Measurements from ENCODE around the gene XG. TPM values are rescaled to one million over a fixed set of nuclear protein-coding genes. Genes with fewer than 3 reads are reported as not detected.
"Not testable (repeated sequence)": the region's sequence is repeated elsewhere in the genome, so short reads cannot be mapped to it uniquely, and the experiment has no call there.

The XG gene
- total RNA-seq, 1 experiment from 2014 or later = not detected

DNA sequence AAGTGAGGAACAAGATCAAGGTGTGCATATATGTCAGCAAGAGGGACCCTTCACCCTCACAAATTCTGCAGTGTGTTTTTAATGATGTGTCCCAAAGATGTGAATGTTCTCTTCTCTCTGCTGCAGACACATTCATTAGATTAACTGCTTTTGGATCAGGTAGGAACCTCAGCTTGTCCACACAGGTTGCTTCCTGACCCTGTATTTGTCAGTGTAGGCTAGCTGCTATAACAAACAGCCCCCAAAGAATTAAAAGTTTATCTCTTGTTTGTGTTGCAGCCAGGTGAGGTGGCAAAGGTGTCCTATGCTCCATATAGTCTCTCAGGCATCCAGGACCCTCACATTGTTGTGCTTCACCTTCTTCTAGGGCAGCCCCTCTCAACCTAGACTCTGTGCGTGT lies 17.8 kb downstream of the XG start:
- H3K4me2 ChIP-seq = no peak overlapping the region
- no peaks in the 10 kb centered on the region for H3K79me2 ChIP-seq (ENCODE audit: low read depth)
- H3K36me3 ChIP-seq (ENCODE audit: low read depth) = no peaks in the 10 kb centered on the region
- peaks cover 9% of the 10 kb centered on the region for H3K27me3 ChIP-seq (ENCODE audit: insufficient read depth, low read depth)
- intact Hi-C loops (cut with micrococcal nuclease; ENCODE audit: unreplicated experiment) = no loop called here
- no TSS peak for BruUV-seq (replicated peaks)
- H3K27ac ChIP-seq = no peak overlapping the region
- no peaks in the 10 kb centered on the region; the same call in 1 of the 2 replicates for H3F3A ChIP-seq (ENCODE audit: insufficient read depth, low read depth)
- ChIA-PET POLR2A (ENCODE audit: unreplicated experiment) (no interaction called here), CTCF (no interaction called here)
- H2AFZ ChIP-seq = no peak overlapping the region
- H3K4me1 ChIP-seq (replicated peaks; ENCODE audit: insufficient read depth) = peaks cover 13% of the 10 kb centered on the region
- H3K9me2 ChIP-seq (ENCODE audit: insufficient read depth) = no peaks in the 10 kb centered on the region
- no peak overlapping the region for H3K4me3 ChIP-seq
- no peaks in the 10 kb centered on the region for H4K20me1 ChIP-seq (ENCODE audit: insufficient read depth)
- no peak for DNase-seq
- no peaks in the 10 kb centered on the region for H3K9me3 ChIP-seq (ENCODE audit: insufficient read depth, low read depth)
- TF ChIP-seq, protein P1, sequence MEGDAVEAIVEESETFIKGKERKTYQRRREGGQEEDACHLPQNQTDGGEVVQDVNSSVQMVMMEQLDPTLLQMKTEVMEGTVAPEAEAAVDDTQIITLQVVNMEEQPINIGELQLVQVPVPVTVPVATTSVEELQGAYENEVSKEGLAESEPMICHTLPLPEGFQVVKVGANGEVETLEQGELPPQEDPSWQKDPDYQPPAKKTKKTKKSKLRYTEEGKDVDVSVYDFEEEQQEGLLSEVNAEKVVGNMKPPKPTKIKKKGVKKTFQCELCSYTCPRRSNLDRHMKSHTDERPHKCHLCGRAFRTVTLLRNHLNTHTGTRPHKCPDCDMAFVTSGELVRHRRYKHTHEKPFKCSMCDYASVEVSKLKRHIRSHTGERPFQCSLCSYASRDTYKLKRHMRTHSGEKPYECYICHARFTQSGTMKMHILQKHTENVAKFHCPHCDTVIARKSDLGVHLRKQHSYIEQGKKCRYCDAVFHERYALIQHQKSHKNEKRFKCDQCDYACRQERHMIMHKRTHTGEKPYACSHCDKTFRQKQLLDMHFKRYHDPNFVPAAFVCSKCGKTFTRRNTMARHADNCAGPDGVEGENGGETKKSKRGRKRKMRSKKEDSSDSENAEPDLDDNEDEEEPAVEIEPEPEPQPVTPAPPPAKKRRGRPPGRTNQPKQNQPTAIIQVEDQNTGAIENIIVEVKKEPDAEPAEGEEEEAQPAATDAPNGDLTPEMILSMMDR (conservative IDR thresholded peaks at IDR 0.05) = no peak
- no peak for TF ChIP-seq EZH2 (IDR thresholded peaks at IDR 0.05; ENCODE audit: low read depth)

DNA sequence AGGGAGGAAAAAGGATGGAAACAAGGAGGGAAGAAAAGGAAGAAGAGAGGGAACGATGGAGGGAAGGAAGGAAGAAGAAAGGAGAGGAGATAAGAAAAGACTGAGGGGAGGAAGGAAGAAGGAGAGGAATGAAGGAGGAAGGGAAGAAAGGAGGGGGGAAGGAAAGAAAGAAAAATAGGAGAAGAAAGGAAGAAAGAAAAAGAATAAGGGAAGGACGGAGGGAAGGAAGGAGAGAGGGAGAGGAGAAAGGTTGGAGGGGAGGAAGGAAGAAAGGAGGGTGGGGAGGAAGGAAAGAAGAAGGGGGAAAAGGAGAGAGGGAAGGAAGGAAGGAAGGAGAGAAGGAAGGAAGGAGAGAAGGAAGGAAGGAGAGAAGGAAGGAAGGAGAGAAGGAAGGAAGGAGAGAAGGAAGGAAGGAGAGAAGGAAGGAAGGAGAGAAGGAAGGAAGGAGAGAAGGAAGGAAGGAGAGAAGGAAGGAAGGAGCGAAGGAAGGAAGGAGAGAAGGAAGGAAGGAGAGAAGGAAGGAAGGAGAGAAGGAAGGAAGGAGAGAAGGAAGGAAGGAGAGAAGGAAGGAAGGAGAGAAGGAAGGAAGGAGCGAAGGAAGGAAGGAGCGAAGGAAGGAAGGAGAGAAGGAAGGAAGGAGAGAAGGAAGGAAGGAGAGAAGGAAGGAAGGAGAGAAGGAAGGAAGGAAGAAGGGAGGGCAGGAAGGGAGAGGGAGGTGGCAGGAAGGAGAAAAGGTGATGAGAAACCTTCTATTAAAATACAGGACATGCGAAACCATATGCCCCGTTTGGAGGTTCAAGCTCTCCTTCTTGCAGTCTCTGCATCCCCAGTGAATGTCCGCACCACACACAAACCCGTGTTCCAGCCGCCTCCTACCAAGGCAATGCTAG lies 21.6 kb downstream of the XG start:
- H3K9me2 ChIP-seq (ENCODE audit: insufficient read depth); DNase-seq; H3K4me2 ChIP-seq; H2AFZ ChIP-seq; H3K9me3 ChIP-seq (ENCODE audit: insufficient read depth, low read depth); H3K27ac ChIP-seq; H3F3A ChIP-seq (ENCODE audit: insufficient read depth, low read depth); CTCF ChIA-PET; H3K4me3 ChIP-seq; POLR2A ChIA-PET (ENCODE audit: unreplicated experiment); H3K36me3 ChIP-seq (ENCODE audit: low read depth); BruUV-seq (replicated peaks); intact Hi-C loops (cut with micrococcal nuclease; ENCODE audit: unreplicated experiment); H4K20me1 ChIP-seq (ENCODE audit: insufficient read depth); H3K79me2 ChIP-seq (ENCODE audit: low read depth); H3K4me1 ChIP-seq (replicated peaks; ENCODE audit: insufficient read depth): not testable (repeated sequence)
- peaks cover 12% of the 10 kb centered on the region for H3K27me3 ChIP-seq (ENCODE audit: insufficient read depth, low read depth)

DNA sequence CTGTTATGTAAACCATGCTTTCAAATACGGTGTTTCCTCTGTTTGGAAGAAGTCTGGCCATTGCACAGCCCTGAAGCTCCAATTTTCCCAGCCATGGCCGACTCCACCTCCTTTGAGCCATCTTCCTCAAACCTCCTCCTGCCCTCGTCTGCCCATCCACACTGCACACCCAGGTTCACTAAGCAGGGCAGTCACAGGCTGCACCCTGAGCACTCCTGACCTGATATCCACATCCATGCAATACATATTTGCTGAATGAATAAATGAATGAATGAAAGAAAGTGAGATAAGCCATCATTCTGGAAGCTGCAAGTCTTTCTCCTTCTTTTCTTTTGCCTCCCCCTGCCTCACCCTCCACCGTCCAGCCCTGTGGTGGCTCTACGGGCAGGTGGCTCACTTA lies 22.2 kb downstream of the XG start:
- Histone ChIP-seq H3K4me1 (replicated peaks; ENCODE audit: insufficient read depth) (no peaks in the 10 kb centered on the region), H3K4me2 (no peak overlapping the region), H3K79me2 (ENCODE audit: low read depth) (no peaks in the 10 kb centered on the region), H3K9me3 (ENCODE audit: insufficient read depth, low read depth) (no peaks in the 10 kb centered on the region), H3K9me2 (ENCODE audit: insufficient read depth) (no peaks in the 10 kb centered on the region), H3K27ac (no peak overlapping the region), H4K20me1 (ENCODE audit: insufficient read depth) (no peaks in the 10 kb centered on the region), H3K36me3 (ENCODE audit: low read depth) (no peaks in the 10 kb centered on the region), H3F3A (ENCODE audit: insufficient read depth, low read depth) (no peaks in the 10 kb centered on the region), H2AFZ (no peak overlapping the region), H3K27me3 (ENCODE audit: insufficient read depth, low read depth) (peaks cover 12% of the 10 kb centered on the region), H3K4me3 (no peak overlapping the region)
- ChIA-PET POLR2A (ENCODE audit: unreplicated experiment) (no interaction called here), CTCF (no interaction called here)
- intact Hi-C loops (cut with micrococcal nuclease; ENCODE audit: unreplicated experiment) = no loop called here
- BruUV-seq (replicated peaks) = no TSS peak
- DNase-seq = no peak
- TF ChIP-seq, protein P1 (conservative IDR thresholded peaks at IDR 0.05) = no peak
- no peak for TF ChIP-seq EZH2 (IDR thresholded peaks at IDR 0.05; ENCODE audit: low read depth)

DNA sequence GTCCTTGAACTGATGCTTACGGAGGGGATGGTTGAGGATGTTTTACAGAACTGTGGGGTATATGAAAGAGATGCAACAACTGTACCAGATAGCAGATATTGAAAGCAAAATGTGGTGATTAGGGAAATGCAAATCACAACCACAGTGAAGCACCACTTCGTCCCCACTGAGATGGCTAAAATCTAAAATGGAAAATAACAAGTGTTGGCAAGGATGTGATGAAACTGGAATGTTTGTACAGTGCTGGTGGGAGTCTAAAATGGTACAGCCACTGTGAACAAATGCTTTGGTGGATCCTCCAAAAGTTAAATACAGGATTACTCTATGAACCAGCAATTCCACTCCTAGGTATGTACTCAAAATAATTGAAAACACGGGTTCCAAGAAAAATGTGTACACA lies 22.9 kb downstream of the XG start:
- intact Hi-C loops (cut with micrococcal nuclease; ENCODE audit: unreplicated experiment) = no loop called here
- POLR2A ChIA-PET (ENCODE audit: unreplicated experiment) = no interaction called here
- peaks cover 12% of the 10 kb centered on the region for H3K27me3 ChIP-seq (ENCODE audit: insufficient read depth, low read depth)
- H3K4me2 ChIP-seq = no peak overlapping the region
- no peaks in the 10 kb centered on the region for H3K36me3 ChIP-seq (ENCODE audit: low read depth)
- H2AFZ ChIP-seq = no peak overlapping the region
- DNase-seq = no peak
- no peaks in the 10 kb centered on the region for H3K9me3 ChIP-seq (ENCODE audit: insufficient read depth, low read depth)
- no peaks in the 10 kb centered on the region for H3K9me2 ChIP-seq (ENCODE audit: insufficient read depth)
- H3K79me2 ChIP-seq (ENCODE audit: low read depth) = no peaks in the 10 kb centered on the region
- H3F3A ChIP-seq (ENCODE audit: insufficient read depth, low read depth) = no peaks in the 10 kb centered on the region
- no peak overlapping the region for H3K27ac ChIP-seq
- CTCF ChIA-PET = no interaction called here
- H3K4me3 ChIP-seq = no peak overlapping the region
- H3K4me1 ChIP-seq (replicated peaks; ENCODE audit: insufficient read depth) = no peaks in the 10 kb centered on the region
- H4K20me1 ChIP-seq (ENCODE audit: insufficient read depth) = no peaks in the 10 kb centered on the region
- TF ChIP-seq, protein P1 (conservative IDR thresholded peaks at IDR 0.05) = no peak
- no peak for TF ChIP-seq EZH2 (IDR thresholded peaks at IDR 0.05; ENCODE audit: low read depth)
- BruUV-seq (replicated peaks) = no TSS peak

DNA sequence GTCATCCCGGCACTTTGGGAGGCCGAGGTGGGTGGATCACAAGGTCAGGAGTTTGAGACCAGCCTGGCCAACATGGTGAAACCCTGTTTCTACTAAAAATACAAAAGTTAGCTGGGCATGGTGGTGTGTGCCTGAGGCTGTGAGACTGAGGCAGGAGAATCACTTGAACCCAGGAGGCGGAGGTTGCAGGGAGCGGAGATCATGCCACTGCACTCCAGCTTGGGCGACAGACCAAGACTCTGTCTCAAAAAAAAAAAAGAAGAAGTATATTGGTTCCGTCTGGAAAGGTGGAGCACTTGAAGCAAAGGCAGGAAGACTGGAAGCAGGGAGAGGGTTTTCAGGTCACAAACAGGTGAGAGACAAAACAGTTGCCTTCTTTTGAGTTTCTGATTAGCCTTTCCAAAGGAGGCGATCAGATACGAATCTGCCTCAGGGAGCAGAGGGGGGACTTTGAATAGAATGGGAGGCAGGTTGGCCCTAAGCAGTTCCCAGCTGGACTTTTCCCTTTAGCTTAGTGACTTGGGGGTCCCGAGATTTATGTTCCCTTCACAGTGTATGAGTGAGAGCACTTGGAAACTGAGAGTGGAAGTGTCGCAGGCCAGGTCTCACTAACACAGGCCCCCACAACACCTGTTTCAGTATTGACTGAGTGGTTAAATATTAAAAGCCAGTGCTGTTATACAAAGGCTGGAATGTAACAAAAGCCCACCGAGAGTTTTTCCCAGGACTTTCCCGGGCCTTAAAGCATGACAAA lies 28.8 kb downstream of the XG start:
- H3K27me3 ChIP-seq (ENCODE audit: insufficient read depth, low read depth); H3K9me3 ChIP-seq (ENCODE audit: insufficient read depth, low read depth); BruUV-seq (replicated peaks); H4K20me1 ChIP-seq (ENCODE audit: insufficient read depth); H3K4me2 ChIP-seq; POLR2A ChIA-PET (ENCODE audit: unreplicated experiment); H3K27ac ChIP-seq; CTCF ChIA-PET; H3K36me3 ChIP-seq (ENCODE audit: low read depth); H3K9me2 ChIP-seq (ENCODE audit: insufficient read depth); H3K4me3 ChIP-seq; intact Hi-C loops (cut with micrococcal nuclease; ENCODE audit: unreplicated experiment); H3F3A ChIP-seq (ENCODE audit: insufficient read depth, low read depth); H3K4me1 ChIP-seq (replicated peaks; ENCODE audit: insufficient read depth); H3K79me2 ChIP-seq (ENCODE audit: low read depth); H2AFZ ChIP-seq; DNase-seq: not testable (repeated sequence)

All from PC-9 (cell line).